ENCODE results near the gene SPANXN5. TPM values are rescaled to one million over a fixed set of nuclear protein-coding genes. Genes with fewer than 3 reads are reported as not detected.
"Not testable (repeated sequence)": the region's sequence is repeated elsewhere in the genome, so short reads cannot be mapped to it uniquely, and the experiment has no call there.

The SPANXN5 gene, protein sequence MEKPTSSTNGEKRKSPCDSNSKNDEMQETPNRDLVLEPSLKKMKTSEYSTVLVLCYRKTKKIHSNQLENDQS
- total RNA-seq (2021; ENCODE audit: unreplicated experiment) (not detected), Bru-seq, nascent RNA (not detected), BruChase-seq, experiment 1, labeled RNA remaining after a 6-hour chase (not detected), BruChase-seq, experiment 2, labeled RNA remaining after a 2-hour chase (not detected)
- polyA plus RNA-seq (2012), result not detected in 2 replicates
- long read RNA-seq, result 0 reads

DNA sequence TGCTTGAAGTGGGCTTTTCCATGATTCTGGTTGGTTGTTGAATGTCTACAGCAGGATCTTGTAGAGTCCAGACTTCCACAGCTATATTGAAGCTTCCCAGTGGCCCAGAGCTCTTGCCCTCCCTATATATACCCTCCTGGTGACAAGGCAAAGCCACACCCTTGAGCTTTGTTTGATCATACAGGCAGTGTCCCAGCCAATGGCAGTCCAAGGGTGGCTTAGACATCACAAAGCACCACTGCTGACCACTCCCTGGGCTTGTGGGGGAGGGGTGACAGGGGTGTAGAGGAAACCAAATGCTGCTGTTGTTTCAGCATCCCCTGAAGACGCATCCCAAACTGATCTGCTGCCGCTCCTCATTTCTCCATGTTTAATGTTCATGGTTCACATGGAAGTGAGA is at the start of gene SPANXN5:
Gene SPANXN5, minus strand, starts transcription at position 101 of the 400 bp plus-strand sequence. Its CDS starts 79 bp downstream, at position 22.
- POLR2A ChIA-PET; H3K9me3 ChIP-seq (ENCODE audit: control insufficient read depth in 1 of 2, insufficient read depth in 1 of 2, low read depth in 1 of 2, low read length in 2 of 2); H3K4me1 ChIP-seq (ENCODE audit: control insufficient read depth in 1 of 2, insufficient read depth in 2 of 2, low read length in 2 of 2); H4K20me1 ChIP-seq (ENCODE audit: insufficient read depth); RAD21 ChIA-PET (ENCODE audit: low non-redundant PET in 1 of 2, low total read pairs in 2 of 2, uncharacterized antibody in 2 of 2, unreplicated experiment in 2 of 2); CTCF ChIA-PET; H3K36me3 ChIP-seq (ENCODE audit: control insufficient read depth in 1 of 2, insufficient read depth in 2 of 2, low read length in 2 of 2); H3K4me3 ChIP-seq (replicated peaks in 1 of 2; ENCODE audit: low read depth in 1 of 2, low read length in 2 of 2); H3K9me2 ChIP-seq (ENCODE audit: insufficient read depth); H3K9ac ChIP-seq (ENCODE audit: low read length); H3K79me2 ChIP-seq (ENCODE audit: insufficient read depth, low read length); intact Hi-C loops (cut with micrococcal nuclease); H3K4me2 ChIP-seq (ENCODE audit: low read length); ATAC-seq; H3K27ac ChIP-seq (ENCODE audit: low read depth, low read length); H2AFZ ChIP-seq (ENCODE audit: low read depth, low read length, poor library complexity, severe bottlenecking); BruUV-seq (replicated peaks); DNase-seq (ENCODE audit: low read depth, low spot score); H3K27me3 ChIP-seq (ENCODE audit: insufficient read depth, low read length): not testable (repeated sequence)

DNA sequence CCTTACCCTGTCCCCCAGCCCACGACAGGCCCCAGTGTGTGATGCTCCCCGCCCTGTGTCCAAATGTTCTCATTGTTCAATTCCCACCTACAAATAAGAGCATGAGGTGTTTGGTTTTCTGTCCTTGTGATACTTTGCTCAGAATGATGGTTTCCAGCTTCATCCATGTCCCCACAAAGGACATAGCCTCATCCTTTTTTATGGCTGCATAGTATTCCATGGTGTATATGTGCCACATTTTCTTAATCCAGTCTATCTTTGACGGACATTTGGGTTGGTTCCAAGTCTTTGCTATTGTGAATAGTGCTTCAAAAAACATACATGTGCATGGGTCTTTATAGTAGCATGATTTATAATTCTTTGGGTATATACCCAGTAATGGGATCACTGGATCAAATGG is 46.4 kb upstream of the SPANXN5 start:
- H2AFZ ChIP-seq (ENCODE audit: low read depth, low read length, poor library complexity, severe bottlenecking); intact Hi-C loops (cut with micrococcal nuclease); H3K4me3 ChIP-seq (replicated peaks in 1 of 2; ENCODE audit: low read depth in 1 of 2, low read length in 2 of 2); H3K27ac ChIP-seq (ENCODE audit: low read depth, low read length); H3K36me3 ChIP-seq (ENCODE audit: control insufficient read depth in 1 of 2, insufficient read depth in 2 of 2, low read length in 2 of 2); H3K9me3 ChIP-seq (ENCODE audit: control insufficient read depth in 1 of 2, insufficient read depth in 1 of 2, low read depth in 1 of 2, low read length in 2 of 2); H3K9ac ChIP-seq (ENCODE audit: low read length); H3K4me2 ChIP-seq (ENCODE audit: low read length); DNase-seq (ENCODE audit: low read depth, low spot score); RAD21 ChIA-PET (ENCODE audit: low non-redundant PET in 1 of 2, low total read pairs in 2 of 2, uncharacterized antibody in 2 of 2, unreplicated experiment in 2 of 2); POLR2A ChIA-PET; H4K20me1 ChIP-seq (ENCODE audit: insufficient read depth); H3K79me2 ChIP-seq (ENCODE audit: insufficient read depth, low read length); H3K4me1 ChIP-seq (ENCODE audit: control insufficient read depth in 1 of 2, insufficient read depth in 2 of 2, low read length in 2 of 2); H3K9me2 ChIP-seq (ENCODE audit: insufficient read depth); H3K27me3 ChIP-seq (ENCODE audit: insufficient read depth, low read length); ATAC-seq; CTCF ChIA-PET; BruUV-seq (replicated peaks): not testable (repeated sequence)

DNA sequence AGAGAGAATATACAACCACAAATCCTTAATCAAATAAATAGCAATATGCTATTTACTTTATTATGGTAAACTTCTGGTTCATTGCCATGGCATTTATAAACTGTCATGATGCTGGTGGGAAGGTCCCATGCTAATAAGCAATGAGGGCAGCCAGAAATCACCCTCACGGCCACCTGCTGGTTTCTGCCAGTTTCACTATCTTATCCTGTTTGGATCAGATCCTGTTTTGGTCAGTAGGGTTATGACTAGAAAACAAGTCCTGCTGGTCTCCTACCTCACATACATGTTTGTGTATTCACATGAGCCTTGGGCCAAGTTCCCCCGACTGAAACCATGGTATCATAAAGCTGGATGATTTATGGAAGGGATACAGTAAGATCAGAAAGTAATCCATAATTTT is 41.9 kb upstream of the SPANXN5 start:
- RAD21 ChIA-PET (ENCODE audit: low non-redundant PET in 1 of 2, low total read pairs in 2 of 2, uncharacterized antibody in 2 of 2, unreplicated experiment in 2 of 2), result no interaction called here
- Histone ChIP-seq H3K4me2 (ENCODE audit: low read length) (no peak overlapping the region), H4K20me1 (ENCODE audit: insufficient read depth) (no peaks in the 10 kb centered on the region), H2AFZ (ENCODE audit: low read depth, low read length, poor library complexity, severe bottlenecking) (no peak overlapping the region), H3K4me1 (ENCODE audit: control insufficient read depth in 1 of 2, insufficient read depth in 2 of 2, low read length in 2 of 2) (no peaks in the 10 kb centered on the region), H3K9ac (ENCODE audit: low read length) (no peak overlapping the region), H3K36me3 (ENCODE audit: control insufficient read depth in 1 of 2, insufficient read depth in 2 of 2, low read length in 2 of 2) (no peaks in the 10 kb centered on the region), H3K9me2 (ENCODE audit: insufficient read depth) (no peaks in the 10 kb centered on the region), H3K27ac (ENCODE audit: low read depth, low read length) (no peak overlapping the region), H3K9me3 (ENCODE audit: control insufficient read depth in 1 of 2, insufficient read depth in 1 of 2, low read depth in 1 of 2, low read length in 2 of 2) (no peaks in the 10 kb centered on the region), H3K79me2 (ENCODE audit: insufficient read depth, low read length) (no peaks in the 10 kb centered on the region), H3K27me3 (ENCODE audit: insufficient read depth, low read length) (no peaks in the 10 kb centered on the region), H3K4me3 (replicated peaks in 1 of 2; ENCODE audit: low read depth in 1 of 2, low read length in 2 of 2) (no peak overlapping the region)
- CTCF ChIA-PET, result no interaction called here
- no peak for ATAC-seq
- POLR2A ChIA-PET, result no interaction called here
- intact Hi-C loops (cut with micrococcal nuclease), result no loop called here
- no peak for DNase-seq (ENCODE audit: low read depth, low spot score)
- BruUV-seq (replicated peaks), result no TSS peak
- TF ChIP-seq TCF7L2 (IDR thresholded peaks at IDR 0.05; ENCODE audit: borderline replicate concordance, extremely low read depth, insufficient read depth, insufficient read length) (no peak), JUND (IDR thresholded peaks at IDR 0.05) (no peak), ZFX (IDR thresholded peaks at IDR 0.05) (no peak), POLR2AphosphoS5 (IDR thresholded peaks at IDR 0.05; ENCODE audit: low read depth, low read length) (no peak), EZH2phosphoT487 (IDR thresholded peaks at IDR 0.05; ENCODE audit: borderline replicate concordance) (no peak)
- TF ChIP-seq, protein P1, sequence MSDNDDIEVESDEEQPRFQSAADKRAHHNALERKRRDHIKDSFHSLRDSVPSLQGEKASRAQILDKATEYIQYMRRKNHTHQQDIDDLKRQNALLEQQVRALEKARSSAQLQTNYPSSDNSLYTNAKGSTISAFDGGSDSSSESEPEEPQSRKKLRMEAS (IDR thresholded peaks at IDR 0.05), result no peak
- TF ChIP-seq, protein P2, sequence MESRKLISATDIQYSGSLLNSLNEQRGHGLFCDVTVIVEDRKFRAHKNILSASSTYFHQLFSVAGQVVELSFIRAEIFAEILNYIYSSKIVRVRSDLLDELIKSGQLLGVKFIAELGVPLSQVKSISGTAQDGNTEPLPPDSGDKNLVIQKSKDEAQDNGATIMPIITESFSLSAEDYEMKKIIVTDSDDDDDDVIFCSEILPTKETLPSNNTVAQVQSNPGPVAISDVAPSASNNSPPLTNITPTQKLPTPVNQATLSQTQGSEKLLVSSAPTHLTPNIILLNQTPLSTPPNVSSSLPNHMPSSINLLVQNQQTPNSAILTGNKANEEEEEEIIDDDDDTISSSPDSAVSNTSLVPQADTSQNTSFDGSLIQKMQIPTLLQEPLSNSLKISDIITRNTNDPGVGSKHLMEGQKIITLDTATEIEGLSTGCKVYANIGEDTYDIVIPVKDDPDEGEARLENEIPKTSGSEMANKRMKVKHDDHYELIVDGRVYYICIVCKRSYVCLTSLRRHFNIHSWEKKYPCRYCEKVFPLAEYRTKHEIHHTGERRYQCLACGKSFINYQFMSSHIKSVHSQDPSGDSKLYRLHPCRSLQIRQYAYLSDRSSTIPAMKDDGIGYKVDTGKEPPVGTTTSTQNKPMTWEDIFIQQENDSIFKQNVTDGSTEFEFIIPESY (IDR thresholded peaks at IDR 0.05; ENCODE audit: extremely low read depth, insufficient replicate concordance, low read length), result no peak
- TF ChIP-seq, protein P3, sequence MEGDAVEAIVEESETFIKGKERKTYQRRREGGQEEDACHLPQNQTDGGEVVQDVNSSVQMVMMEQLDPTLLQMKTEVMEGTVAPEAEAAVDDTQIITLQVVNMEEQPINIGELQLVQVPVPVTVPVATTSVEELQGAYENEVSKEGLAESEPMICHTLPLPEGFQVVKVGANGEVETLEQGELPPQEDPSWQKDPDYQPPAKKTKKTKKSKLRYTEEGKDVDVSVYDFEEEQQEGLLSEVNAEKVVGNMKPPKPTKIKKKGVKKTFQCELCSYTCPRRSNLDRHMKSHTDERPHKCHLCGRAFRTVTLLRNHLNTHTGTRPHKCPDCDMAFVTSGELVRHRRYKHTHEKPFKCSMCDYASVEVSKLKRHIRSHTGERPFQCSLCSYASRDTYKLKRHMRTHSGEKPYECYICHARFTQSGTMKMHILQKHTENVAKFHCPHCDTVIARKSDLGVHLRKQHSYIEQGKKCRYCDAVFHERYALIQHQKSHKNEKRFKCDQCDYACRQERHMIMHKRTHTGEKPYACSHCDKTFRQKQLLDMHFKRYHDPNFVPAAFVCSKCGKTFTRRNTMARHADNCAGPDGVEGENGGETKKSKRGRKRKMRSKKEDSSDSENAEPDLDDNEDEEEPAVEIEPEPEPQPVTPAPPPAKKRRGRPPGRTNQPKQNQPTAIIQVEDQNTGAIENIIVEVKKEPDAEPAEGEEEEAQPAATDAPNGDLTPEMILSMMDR (IDR thresholded peaks at IDR 0.05 in 2 of 3, conservative IDR thresholded peaks at IDR 0.05 in 1 of 3; ENCODE audit: borderline replicate concordance in 1 of 3, insufficient read depth in 1 of 3, low read depth in 2 of 3, low read length in 2 of 3), result no peak
